ENCODE measurements around the gene USP54. TPM values are rescaled to one million over a fixed set of nuclear protein-coding genes. Genes with fewer than 3 reads are reported as not detected.

Gene USP54
- total and polyA plus RNA-seq, 9 of the 15 experiments (the other 6 are each of a cell fraction or from before 2014, with no cell fraction given): 3.8 to 40.1 (median 16.9) TPM

GRCh38 chr10:73495884-73496674 is 95.1 kb downstream of the USP54 start, which contains the start of gene PPP3CB (continued):
- TF ChIP-seq NONO (IDR thresholded peaks at IDR 0.05; ENCODE audit: low read depth in 2 of 2, low read length in 1 of 2) (0 out of 4 replicates have a peak, but pooled peaks of 1 of the 2 experiments have one; percentile 21), GABPA (tag; conservative IDR thresholded peaks at IDR 0.05; ENCODE audit: low read depth) (no peak), MECOM (CRISPR knock-in tag; IDR thresholded peaks at IDR 0.05) (no peak), ZNF445 (CRISPR knock-in tag; IDR thresholded peaks at IDR 0.05; ENCODE audit: low read depth) (no peak), PHF20 (IDR thresholded peaks at IDR 0.05; ENCODE audit: partially characterized antibody) (no peak), ZNF143 (CRISPR knock-in tag; IDR thresholded peaks at IDR 0.05) (peak; percentile 81), EP300 (IDR thresholded peaks at IDR 0.05; ENCODE audit: low read length) (peak; percentile 65), BHLHE40 (IDR thresholded peaks at IDR 0.05; ENCODE audit: low read length) (peak; percentile 23; the same call in 1 of the 2 replicates), RBBP5 (IDR thresholded peaks at IDR 0.05; ENCODE audit: borderline replicate concordance, insufficient read depth, low read length, poor library complexity, severe bottlenecking) (no peak), MAZ (CRISPR knock-in tag; conservative IDR thresholded peaks at IDR 0.05 in 1 of 2, IDR thresholded peaks at IDR 0.05 in 1 of 2) (peak in 1 of 2 experiments; percentile 65; a peak in 2 of 4 replicates), SRSF9 (IDR thresholded peaks at IDR 0.05; ENCODE audit: borderline replicate concordance, low read depth, low read length) (no peak), RCOR1 (IDR thresholded peaks at IDR 0.05; ENCODE audit: borderline replicate concordance in 1 of 2, low read depth in 2 of 2, low read length in 2 of 2) (peak in 1 of 2 experiments; percentile 48; a peak in 1 of 4 replicates)
- TF ChIP-seq, protein P1, sequence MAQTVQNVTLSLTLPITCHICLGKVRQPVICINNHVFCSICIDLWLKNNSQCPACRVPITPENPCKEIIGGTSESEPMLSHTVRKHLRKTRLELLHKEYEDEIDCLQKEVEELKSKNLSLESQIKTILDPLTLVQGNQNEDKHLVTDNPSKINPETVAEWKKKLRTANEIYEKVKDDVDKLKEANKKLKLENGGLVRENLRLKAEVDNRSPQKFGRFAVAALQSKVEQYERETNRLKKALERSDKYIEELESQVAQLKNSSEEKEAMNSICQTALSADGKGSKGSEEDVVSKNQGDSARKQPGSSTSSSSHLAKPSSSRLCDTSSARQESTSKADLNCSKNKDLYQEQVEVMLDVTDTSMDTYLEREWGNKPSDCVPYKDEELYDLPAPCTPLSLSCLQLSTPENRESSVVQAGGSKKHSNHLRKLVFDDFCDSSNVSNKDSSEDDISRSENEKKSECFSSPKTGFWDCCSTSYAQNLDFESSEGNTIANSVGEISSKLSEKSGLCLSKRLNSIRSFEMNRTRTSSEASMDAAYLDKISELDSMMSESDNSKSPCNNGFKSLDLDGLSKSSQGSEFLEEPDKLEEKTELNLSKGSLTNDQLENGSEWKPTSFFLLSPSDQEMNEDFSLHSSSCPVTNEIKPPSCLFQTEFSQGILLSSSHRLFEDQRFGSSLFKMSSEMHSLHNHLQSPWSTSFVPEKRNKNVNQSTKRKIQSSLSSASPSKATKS (CRISPR knock-in tag; IDR thresholded peaks at IDR 0.05): no peak
- TF ChIP-seq, protein P2, sequence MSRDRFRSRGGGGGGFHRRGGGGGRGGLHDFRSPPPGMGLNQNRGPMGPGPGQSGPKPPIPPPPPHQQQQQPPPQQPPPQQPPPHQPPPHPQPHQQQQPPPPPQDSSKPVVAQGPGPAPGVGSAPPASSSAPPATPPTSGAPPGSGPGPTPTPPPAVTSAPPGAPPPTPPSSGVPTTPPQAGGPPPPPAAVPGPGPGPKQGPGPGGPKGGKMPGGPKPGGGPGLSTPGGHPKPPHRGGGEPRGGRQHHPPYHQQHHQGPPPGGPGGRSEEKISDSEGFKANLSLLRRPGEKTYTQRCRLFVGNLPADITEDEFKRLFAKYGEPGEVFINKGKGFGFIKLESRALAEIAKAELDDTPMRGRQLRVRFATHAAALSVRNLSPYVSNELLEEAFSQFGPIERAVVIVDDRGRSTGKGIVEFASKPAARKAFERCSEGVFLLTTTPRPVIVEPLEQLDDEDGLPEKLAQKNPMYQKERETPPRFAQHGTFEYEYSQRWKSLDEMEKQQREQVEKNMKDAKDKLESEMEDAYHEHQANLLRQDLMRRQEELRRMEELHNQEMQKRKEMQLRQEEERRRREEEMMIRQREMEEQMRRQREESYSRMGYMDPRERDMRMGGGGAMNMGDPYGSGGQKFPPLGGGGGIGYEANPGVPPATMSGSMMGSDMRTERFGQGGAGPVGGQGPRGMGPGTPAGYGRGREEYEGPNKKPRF (IDR thresholded peaks at IDR 0.05; ENCODE audit: low read depth, low read length): no peak
- TF ChIP-seq, protein P3, sequence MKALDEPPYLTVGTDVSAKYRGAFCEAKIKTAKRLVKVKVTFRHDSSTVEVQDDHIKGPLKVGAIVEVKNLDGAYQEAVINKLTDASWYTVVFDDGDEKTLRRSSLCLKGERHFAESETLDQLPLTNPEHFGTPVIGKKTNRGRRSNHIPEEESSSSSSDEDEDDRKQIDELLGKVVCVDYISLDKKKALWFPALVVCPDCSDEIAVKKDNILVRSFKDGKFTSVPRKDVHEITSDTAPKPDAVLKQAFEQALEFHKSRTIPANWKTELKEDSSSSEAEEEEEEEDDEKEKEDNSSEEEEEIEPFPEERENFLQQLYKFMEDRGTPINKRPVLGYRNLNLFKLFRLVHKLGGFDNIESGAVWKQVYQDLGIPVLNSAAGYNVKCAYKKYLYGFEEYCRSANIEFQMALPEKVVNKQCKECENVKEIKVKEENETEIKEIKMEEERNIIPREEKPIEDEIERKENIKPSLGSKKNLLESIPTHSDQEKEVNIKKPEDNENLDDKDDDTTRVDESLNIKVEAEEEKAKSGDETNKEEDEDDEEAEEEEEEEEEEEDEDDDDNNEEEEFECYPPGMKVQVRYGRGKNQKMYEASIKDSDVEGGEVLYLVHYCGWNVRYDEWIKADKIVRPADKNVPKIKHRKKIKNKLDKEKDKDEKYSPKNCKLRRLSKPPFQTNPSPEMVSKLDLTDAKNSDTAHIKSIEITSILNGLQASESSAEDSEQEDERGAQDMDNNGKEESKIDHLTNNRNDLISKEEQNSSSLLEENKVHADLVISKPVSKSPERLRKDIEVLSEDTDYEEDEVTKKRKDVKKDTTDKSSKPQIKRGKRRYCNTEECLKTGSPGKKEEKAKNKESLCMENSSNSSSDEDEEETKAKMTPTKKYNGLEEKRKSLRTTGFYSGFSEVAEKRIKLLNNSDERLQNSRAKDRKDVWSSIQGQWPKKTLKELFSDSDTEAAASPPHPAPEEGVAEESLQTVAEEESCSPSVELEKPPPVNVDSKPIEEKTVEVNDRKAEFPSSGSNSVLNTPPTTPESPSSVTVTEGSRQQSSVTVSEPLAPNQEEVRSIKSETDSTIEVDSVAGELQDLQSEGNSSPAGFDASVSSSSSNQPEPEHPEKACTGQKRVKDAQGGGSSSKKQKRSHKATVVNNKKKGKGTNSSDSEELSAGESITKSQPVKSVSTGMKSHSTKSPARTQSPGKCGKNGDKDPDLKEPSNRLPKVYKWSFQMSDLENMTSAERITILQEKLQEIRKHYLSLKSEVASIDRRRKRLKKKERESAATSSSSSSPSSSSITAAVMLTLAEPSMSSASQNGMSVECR (CRISPR knock-in tag; IDR thresholded peaks at IDR 0.05): 0 out of 2 replicates have a peak, but pooled peaks have one; percentile 33

All from K562 (cell line).